ENCODE measurements around the gene VAV2. TPM values are rescaled to one million over a fixed set of nuclear protein-coding genes. Genes with fewer than 3 reads are reported as not detected.
A peak's percentile ranks its signal among the peaks of the same experiment; 100 is the strongest.

Gene VAV2
- total and polyA plus RNA-seq, 4 donors = 13.0 to 28.2 (median 16.3) TPM

DNA sequence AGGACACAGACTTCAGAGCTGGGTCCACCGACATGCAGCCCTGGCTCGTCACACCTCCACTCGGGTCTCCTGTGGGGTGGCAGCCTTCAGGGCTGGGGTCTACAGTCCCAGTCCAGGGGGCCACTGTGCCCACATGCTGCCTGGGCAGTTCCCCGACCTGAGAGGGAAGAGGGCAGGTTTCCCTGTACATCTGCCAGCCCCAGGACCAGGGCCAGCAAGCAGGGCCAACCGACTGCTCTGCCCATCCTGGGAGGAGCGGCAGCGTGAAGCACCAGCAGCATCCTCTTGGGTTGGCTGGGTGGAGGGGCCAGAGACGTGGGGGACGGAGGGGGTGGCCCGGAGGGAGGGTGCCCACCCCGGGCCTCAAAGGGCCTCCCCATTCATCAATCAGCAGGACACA lies 133.4 kb downstream of the VAV2 start:
- H3K27ac ChIP-seq (ENCODE audit: low read depth in 1 of 2, low read length in 1 of 2) = no peak overlapping the region
- WGBS, 2 donors = 92 to 95% methylated on average over 11 of the region's 11 CpGs

GRCh38 chr9:133857639-133858038 lies 134.5 kb downstream of the VAV2 start:
- Histone ChIP-seq H3K27me3 (ENCODE audit: control insufficient read depth in 3 of 3, insufficient read depth in 3 of 3, low read length in 2 of 3) (no peaks in the 10 kb centered on the region), H3K9me3 (ENCODE audit: control insufficient read depth in 4 of 4, insufficient read depth in 3 of 4, low read length in 3 of 4) (no peaks in the 10 kb centered on the region), H3K27ac (ENCODE audit: low read depth in 1 of 2, low read length in 1 of 2) (no peak overlapping the region), H3K36me3 (ENCODE audit: control insufficient read depth in 4 of 4, insufficient read depth in 4 of 4, low read length in 4 of 4) (peaks cover 0 to 10% (median 0%) of the 10 kb centered on the region in 4 donors), H3K4me1 (ENCODE audit: control insufficient read depth in 5 of 5, insufficient read depth in 5 of 5, low read length in 5 of 5) (peaks cover 0 to 16% (median 13%) of the 10 kb centered on the region in 5 donors), H3K4me3 (no peak overlapping the region), H3K9ac (ENCODE audit: insufficient read depth in 1 of 2, low read length in 2 of 2) (no peak overlapping the region)
- WGBS, 2 donors = 94 to 95% methylated on average over 9 of the region's 9 CpGs
- no peak for TF ChIP-seq CTCF (IDR thresholded peaks at IDR 0.05; ENCODE audit: control extremely low read depth, extremely low read depth)
- ATAC-seq (ENCODE audit: insufficient read depth, low FRiP score) = no peak
- DNase-seq = no peak

More for the DNA sequence above, 133.4 kb downstream of the VAV2 start:
- Histone ChIP-seq H3K9me3 (ENCODE audit: control insufficient read depth in 4 of 4, insufficient read depth in 3 of 4, low read length in 3 of 4) (no peaks in the 10 kb centered on the region), H3K4me1 (ENCODE audit: control insufficient read depth in 5 of 5, insufficient read depth in 5 of 5, low read length in 5 of 5) (peaks cover 0 to 23% (median 17%) of the 10 kb centered on the region in 5 donors), H3K9ac (ENCODE audit: insufficient read depth in 1 of 2, low read length in 2 of 2) (no peak overlapping the region), H3K4me3 (no peak overlapping the region), H3K36me3 (ENCODE audit: control insufficient read depth in 4 of 4, insufficient read depth in 4 of 4, low read length in 4 of 4) (peaks cover 0 to 10% (median 0%) of the 10 kb centered on the region in 4 donors), H3K27me3 (ENCODE audit: control insufficient read depth in 3 of 3, insufficient read depth in 3 of 3, low read length in 2 of 3) (no peaks in the 10 kb centered on the region)
- no peak for TF ChIP-seq CTCF (IDR thresholded peaks at IDR 0.05; ENCODE audit: control extremely low read depth, extremely low read depth)
- no peak for ATAC-seq (ENCODE audit: insufficient read depth, low FRiP score)
- no peak for DNase-seq

DNA sequence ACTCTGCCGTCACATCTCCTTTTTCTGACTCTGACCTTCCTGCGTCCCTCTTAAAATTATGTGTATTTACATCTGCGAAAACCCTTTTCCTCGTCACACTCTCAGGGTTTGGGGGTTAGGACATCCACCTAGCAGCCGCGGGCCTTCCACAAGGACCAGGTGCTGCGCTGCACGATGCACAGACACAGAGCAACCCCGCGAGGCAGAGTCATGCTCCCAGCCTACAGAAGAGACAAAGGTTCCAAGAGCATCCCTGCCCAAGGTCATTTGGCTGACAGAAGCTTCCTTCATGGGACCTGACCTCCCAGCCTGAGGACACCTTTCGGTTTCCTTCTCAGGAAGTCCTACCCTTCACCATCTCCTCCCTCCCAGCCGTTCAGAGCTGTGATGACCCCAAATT lies 135.3 kb downstream of the VAV2 start:
- H3K4me3 ChIP-seq = no peak overlapping the region
- peak overlapping the region in 1 of 2 donors; percentile 86 for H3K27ac ChIP-seq (ENCODE audit: low read depth in 1 of 2, low read length in 1 of 2)
- H3K9ac ChIP-seq (ENCODE audit: insufficient read depth in 1 of 2, low read length in 2 of 2) = no peak overlapping the region
- H3K9me3 ChIP-seq (ENCODE audit: control insufficient read depth in 4 of 4, insufficient read depth in 3 of 4, low read length in 3 of 4) = no peaks in the 10 kb centered on the region
- H3K36me3 ChIP-seq (ENCODE audit: control insufficient read depth in 4 of 4, insufficient read depth in 4 of 4, low read length in 4 of 4) = peaks cover 0 to 10% (median 0%) of the 10 kb centered on the region in 4 donors
- DNase-seq (no peak), ATAC-seq (ENCODE audit: insufficient read depth, low FRiP score) (no peak)
- H3K4me1 ChIP-seq (ENCODE audit: control insufficient read depth in 5 of 5, insufficient read depth in 5 of 5, low read length in 5 of 5) = peaks cover 0 to 13% (median 9%) of the 10 kb centered on the region in 5 donors
- TF ChIP-seq CTCF (IDR thresholded peaks at IDR 0.05; ENCODE audit: control extremely low read depth, extremely low read depth) = no peak
- 93 to 96% methylated on average over 12 of the region's 12 CpGs for WGBS, 2 donors
- no peaks in the 10 kb centered on the region for H3K27me3 ChIP-seq (ENCODE audit: control insufficient read depth in 3 of 3, insufficient read depth in 3 of 3, low read length in 2 of 3)
